ENCODE results near the gene LCOR.
"Not testable (repeated sequence)": the region's sequence is repeated elsewhere in the genome, so short reads cannot be mapped to it uniquely, and the experiment has no call there.

The LCOR gene

DNA sequence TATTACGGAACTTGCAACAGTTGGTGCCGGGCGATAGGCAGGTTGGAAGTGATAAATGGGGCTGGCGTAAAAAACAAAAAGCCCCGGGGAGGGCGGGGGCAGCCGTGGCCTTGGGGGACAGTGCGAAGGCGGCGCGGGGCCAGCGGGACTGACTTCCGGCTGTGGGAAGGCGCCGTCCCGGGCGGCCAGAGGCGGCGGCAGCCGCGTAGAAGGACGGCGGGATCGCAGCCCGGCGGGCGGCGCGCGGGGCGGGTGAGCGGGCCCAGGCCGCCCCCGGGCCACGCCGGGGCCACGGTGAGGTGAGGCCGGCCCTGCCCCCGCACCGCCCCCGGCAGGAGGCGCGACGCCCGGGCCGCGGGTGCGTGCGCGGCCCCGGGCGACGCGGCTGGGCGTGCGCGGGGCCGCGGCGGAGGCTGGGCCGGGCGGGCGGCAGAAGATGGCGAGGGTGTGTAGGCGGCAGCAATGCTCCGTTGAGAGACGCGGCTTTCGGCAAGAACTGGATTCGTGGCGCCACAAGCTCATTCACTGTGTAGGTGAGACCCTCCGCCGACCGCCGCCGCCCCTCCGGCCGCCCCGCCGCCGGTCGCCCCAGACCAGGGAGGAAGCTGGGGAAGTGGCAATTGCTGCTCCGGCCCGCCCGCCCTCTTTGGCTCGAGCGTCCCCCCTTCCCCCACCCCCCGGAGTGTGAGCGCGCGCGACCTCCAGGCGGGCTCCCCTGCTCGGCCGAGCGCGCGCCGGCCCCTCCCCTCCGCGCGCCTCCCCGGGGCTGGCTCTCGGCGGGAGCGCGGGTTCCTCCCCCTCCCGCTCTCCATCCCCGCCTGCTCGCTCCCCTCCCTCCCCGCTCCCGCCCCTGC is at the start of gene LCOR:
LCOR (plus strand) TSS at position 432 of the 854 bp plus-strand sequence. CDS start 116,760 bp downstream, outside the sequence.
- DNase-seq (ENCODE audit: low spot score) = peak; percentile 98

DNA sequence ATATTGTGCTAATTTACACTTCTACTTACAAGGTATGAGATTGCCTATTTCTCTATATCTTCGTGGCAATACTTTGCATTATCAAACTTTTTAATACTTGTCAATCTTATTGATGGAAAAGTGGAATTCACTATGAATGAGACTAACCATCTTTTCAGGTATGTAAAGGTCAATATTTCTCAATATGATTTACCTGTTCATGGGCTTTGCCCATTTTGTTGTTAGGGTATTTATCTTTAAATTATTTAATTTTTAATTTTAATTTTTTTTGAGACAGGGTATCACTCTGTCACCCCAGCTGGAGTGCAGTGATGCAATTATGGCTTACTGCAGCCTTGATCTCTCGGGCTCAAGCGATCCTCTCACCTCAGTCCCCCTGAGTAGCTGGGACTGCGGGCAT is 47.8 kb upstream of the LCOR start:
- no peak for DNase-seq (ENCODE audit: low spot score)

DNA sequence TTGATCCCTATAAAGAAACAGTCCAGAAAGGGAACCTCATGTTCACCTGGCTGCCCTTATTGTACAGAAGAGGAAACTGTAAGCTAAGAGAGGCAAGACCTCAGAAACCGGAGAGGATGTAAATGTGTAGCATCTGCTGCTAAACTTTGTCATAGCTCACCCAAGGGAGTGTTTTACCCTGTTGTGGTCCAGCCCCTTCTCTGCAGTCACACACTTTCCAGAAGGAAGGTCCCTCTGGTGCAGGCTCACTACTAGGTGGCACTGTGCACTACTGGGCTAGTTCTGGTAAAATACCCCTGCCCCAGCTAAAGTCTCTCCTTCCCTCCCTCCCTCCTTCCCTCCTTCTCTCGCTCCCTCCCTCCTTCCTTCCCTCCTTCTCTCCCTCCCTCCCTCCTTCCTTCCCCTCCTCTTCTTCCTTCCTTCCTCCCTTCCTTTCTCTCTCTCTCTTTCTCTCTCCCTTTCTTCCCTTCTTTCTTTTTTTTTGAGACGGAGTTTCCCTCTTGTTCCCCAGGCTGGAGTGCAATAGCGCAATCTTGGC is 42.5 kb upstream of the LCOR start:
- peak; percentile 55 for DNase-seq (ENCODE audit: low spot score)

DNA sequence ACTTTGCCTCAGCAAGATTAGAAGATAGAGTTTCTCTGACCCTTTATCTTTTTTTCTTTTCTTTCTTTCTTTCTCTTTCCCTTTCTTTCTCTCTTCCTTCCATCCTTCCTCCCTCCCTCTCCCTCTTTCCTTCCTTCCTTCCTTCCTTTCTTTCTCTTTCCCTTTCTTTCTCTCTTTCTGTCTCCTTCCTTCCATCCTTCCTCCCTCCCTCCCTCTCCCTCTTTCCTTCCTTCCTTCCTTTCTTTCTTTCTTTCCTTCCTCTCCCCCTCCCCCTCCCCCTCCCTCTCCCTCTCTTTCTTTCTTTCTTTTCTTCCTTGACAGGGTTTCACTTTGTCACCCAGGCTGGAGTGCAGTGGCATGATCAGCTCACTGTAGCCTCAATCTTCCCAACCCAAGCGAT is 40.2 kb upstream of the LCOR start:
- DNase-seq (ENCODE audit: low spot score) = no peak

DNA sequence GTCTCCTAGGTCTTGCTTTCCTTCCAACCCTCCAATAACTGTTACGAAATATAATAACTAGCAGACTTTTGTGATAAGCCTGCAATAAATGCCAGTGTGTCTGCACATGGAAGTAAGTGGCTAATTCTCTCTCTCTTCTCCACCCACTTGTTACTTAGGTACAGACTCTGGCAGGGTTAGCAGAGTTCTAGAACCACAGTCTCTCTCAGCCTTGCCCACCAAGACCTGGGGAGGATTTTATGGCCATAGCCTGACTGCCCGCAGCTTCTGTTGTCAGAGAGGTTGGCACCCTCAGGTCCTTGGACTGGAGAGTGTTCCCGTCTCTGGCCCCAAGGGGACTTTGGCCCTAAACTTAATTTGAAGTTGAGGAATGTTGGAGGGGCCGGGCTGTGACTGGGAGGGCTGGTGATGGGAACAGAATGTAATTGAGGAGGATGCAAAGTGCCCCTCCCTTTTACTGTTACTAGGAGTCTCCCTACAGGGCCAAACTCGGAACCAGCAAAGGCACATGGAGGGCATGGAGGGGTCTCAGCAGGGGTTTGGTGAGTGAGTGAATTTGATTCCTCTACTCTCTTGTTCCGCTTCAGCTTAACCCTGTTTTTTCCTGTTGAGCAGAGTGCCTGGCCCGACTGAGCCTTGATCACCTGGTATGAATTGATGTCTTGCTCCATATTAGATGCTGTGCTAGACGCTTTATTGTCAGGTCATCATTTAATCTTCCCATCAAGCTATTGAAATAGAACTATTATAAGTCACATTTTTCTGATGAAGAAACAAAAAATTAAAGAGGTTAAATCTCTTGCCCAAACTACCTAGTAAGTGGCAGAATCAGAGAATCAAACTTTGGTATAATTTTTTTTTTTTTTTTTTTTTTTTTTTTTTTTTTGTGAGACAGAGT is 37.0 kb upstream of the LCOR start:
- DNase-seq (ENCODE audit: low spot score) = peak; percentile 29

DNA sequence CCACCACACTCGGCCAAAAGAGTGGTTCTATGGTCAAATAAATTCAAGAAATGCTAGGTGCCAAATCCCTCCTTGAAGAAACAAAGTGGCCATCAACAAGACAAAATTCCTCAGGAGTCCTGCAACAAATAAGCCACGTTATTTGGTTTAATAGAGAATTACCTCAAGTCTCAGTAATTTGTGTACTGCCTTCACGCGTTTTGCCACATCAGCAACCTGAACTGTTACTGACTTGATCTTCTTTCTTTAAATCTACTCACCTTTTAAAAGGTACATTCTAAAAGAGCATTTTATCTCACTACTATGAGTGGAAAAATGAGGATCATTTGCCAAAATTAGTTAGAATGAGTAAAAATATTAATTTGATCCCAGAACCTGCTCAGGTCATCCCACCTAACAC is 34.6 kb upstream of the LCOR start:
- DNase-seq (ENCODE audit: low spot score) = no peak

DNA sequence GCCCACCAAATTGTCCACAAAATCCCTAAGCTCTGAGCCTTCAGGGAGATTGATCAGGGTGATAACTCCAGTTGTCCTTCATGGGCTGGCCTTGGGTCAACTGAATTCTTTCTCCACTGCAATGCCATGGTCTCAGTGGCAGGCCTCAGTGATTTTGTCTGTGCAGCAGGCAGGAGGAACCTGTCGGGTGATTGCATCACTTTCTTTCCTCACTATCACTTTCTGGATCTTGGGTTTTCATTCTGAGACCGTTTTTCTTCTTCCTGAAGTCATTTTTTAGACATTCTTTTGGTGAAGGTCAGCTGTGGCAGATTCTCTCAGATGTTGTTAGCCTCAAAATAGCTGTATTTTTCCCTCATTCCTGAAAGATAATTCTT is 28.8 kb upstream of the LCOR start:
- no peak for DNase-seq (ENCODE audit: low spot score)

DNA sequence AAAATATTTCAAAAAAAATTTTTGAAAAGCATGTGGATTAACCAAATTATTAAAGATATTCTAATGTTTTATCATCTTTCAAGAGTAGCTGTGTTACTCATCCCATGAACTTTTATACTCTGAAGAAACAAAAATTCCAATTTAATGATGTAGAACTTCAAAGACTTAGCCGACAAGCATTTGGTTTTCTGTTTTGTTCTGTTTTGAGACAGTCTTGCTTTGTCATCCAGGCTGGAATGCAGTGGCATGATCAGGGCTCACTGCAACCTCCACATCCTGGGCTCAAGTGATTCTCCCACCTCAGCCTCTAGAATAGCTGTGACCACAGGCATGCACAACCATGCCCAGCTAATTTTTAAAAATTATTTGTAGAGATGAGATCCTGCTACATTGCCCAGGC is 17.8 kb upstream of the LCOR start:
- no peak for DNase-seq (ENCODE audit: low spot score)

DNA sequence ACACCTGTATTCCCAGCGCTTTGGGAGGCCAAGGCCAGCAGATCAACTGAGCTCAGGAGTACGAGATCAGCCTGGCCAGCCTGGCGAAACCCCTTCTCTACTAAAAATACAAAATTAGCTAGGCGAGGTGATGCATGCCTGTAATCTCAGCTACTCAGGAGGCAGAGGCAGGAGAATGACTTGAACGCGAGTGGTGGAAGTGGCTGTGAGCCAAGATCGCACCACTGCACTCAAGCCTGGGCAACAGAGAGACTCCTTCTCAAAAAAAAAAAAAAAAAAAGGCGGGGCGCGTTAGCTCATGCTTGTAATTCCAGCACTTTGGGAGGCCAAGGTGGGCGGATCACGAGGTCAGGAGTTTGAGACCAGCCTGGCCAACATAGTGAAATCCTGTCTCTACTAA is 13.1 kb upstream of the LCOR start:
- DNase-seq (ENCODE audit: low spot score) = not testable (repeated sequence)

DNA sequence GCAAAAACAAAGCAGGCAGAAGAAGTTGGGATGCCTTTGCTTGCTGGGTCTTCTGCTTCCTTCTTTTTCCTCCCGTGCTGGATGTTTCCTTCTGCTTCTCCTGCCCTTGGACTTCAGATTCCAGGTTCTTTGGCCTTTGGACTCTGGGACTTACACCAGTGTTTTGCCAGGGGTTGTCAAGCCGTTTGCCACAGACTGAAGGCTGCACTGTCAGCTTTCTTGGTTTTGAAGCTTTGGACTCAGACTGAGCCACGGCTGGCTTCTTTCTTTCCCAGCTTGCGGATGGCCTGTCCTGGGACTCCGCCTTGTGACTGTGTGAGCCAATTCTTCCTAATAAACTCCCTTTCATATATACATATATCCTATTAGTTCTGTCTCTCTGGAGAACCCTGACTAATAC is 11.3 kb upstream of the LCOR start:
- DNase-seq (ENCODE audit: low spot score) = no peak

DNA sequence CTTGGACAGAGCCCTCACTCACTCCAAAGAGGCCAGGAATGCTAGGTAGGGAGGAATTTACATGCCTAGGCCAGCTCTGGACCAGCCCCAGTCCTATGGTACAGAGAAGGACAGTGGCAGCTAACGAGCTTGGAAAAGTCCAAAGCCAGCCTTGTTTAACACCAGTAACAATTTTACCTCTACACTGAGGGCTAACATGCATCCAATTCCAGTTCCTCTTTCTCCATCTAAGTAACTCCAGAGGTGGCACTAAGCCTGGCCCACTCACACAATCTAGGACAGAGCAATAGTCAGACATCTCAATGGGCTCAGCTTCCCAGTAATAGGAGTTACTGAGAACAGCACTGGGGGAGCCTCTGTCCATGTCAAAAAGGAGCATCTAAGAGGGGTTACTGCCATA is 5.7 kb upstream of the LCOR start:
- DNase-seq (ENCODE audit: low spot score) = no peak

DNA sequence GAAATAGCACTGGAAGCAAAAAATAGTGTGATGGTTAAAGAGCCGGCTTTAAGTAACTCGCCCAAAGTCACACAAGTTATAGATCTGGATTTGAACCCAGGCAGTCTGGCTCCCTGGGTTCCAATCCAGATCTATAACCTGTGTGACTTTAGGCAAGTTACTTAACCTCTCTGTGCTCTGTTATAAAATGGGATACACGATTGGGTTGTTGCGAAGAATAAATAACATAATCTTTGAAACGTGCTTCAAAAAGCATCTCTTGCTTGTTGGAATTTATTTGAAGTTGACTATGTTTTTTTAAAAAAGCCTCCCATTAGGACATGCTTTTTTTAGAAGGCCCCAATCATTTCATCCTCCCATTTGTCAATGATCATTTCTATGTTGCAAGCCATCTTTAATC is 3.5 kb upstream of the LCOR start:
- no peak for DNase-seq (ENCODE audit: low spot score)

DNA sequence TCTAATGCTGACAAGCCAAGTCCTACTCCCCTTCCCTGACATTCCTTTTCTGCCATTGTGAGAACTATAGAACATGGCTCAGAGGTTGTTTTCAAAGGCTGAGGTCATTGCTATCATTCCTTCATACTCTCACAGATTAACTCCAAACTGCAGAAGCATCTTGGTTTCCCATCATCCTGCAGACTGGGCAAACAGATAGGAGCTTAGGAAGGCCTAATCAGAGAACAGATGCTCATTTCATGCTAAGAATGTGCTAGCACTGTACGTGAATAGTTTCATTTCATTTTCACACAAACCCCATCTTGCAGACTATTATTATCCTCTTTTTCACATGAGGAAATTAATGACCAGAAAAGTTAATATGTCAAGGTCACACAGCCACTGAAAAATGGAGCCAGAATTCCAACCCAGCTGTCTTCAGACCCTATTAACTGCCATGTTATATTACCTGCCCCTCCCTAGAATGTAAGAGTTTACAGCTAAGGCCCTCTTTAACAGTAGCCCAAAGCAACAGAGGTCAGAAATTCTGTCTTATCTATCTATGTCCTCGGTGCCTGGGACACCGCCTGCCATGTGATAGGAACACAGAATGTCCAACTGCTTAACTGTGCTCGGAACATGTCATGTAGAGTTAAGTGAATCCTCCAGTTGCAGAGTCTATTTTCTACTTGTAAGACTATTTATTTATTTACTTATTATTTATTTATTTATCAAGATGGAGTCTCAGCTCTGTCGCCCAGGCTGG is 2.9 kb upstream of the LCOR start:
- no peak for DNase-seq (ENCODE audit: low spot score)

DNA sequence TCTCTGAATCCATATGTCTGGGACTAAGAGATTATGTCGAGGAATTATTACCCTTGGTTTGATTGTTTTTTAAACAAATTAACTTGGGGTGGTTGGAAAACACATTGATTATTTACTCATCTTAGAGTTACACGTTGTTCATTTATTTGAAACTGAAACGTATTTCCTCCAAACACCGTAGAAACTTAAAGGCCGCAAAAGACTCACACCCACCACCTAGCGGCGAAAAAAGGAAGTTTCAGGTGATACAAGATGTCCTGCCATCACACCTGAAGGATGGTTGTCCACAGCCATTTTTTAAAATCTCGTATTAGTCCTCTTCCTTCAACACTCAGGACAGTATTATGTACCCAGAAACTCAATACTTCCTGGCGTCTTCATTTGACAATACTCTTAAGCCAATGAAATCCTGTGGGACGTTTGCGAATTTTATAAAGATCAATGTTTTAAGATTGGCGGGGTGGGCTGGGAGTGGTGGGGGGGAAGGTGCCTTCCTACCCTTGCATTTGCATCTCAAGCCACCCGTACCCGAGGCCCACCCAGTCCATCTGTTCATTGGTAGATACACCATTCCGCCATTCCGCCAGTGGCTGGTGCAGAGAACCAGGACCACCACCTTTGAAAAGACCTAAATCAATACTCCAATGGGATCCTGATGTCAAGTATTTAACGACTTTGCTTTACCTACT is 1.4 kb upstream of the LCOR start:
- DNase-seq (ENCODE audit: low spot score) = peak; percentile 67

DNA sequence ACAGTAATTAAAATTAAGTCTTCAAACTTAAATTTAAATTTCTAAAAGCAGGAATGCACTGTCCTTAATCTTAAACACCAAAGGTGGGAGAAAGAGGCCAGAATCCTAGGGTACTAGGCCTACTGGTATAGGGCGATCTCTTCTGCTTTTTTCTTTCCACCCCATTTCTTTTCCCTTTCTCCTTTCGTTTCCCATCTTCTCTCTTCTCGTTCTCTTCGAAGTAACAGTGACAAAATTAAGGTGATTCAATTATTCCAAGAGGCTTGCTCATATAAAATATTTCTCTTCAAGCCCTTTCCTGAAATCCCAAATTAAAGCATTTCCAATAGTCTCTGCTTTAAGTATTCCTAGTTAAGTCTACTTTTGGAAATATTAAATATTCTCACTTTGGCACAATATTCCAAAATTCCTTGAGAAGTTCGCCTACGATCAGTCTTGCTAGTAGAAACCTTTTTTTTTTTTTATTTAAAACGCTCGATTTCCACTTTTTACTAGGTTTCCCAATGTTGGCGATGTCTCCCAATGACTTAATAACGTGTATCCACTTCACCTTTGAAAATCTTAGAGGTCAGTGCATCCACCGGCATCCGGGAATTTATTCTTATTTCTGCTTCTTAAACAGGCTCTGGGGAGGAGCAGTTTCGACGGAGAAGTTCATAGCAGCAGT is 765 bp upstream of the LCOR start:
- no peak for DNase-seq (ENCODE audit: low spot score)

DNA sequence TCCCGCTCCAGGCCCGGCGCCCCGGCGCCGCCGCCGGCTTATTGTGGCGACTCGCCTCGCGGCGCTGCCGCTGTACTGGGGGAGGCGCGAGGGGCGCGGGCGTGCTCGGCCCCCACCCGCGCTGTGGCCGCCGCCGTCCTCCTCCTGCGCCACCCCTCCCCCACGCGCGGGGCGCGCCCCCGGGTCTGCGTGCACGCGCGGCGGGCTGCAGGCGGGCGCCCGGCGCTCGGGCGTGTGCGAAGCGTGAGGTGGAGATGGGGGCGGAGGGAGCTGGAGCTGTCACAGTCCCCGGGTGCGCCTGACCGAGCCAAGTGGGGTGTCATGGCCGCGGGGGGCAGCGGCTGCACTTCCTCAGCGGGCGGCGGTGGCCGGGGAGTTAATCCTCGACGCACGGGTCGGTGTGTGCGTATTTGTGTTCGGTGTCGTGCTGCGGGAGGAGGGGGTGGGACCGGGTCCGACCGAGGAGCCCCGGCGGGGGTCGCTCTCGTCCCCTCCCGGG is 672 bp downstream of the LCOR start:
- DNase-seq (ENCODE audit: low spot score) = peak; percentile 90

DNA sequence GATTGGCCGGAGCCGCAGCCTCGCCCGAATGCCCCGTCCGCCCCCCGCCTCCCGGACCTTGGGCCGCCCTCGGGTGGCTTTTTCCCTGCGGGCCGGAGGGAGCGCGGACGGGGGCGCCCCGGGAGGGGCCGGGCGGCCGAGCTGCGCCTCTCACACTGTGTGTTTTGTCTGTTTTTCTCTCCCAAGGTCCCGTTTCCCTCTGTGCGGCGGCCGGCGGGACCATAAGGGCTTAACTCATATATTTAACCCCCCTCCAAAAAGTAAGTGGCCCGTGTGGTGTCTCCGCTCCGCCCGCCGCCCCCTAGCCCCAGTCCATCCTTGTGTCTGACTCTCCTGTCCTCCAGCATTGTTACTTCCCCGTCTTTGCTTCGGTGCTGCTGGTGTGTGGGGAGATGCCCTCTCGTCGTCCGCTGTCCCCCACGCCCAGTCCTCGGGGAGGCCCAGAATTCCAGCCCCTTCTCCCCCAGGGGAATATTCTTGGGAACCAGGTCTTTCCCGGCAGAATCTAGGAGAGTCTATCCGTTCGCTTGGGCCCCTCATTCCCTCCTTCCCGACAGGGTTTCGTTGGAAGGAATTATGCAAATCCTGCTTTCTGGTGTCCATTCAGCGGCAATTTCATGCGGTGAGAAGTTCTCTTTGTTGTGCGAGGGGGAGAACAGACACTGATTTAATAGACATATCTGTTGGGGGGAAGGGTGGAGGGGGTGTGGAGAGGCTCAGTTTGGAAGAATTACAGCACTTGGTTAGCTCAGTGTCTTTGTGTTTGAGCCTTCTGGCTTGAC is 1.3 kb downstream of the LCOR start:
- DNase-seq (ENCODE audit: low spot score) = peak; percentile 15

DNA sequence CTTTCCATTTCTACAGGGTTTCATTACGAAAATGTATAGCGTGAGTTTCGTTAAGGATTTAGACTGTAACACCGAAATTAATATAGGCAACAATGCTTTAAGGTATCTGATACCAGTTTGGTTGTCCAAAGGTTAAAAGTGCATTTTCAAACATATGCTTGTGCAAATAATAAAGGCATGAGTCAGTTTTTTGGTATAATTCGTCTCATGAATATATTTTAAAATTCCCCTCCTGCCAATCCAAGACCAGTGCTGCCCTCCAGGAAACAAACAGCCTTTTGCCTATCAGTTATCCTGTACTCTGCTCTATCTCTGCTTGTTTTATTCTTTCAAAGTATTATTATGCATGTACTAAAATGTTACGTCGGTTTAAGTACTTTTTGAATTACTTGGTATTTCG is 2.0 kb downstream of the LCOR start:
- DNase-seq (ENCODE audit: low spot score) = no peak

DNA sequence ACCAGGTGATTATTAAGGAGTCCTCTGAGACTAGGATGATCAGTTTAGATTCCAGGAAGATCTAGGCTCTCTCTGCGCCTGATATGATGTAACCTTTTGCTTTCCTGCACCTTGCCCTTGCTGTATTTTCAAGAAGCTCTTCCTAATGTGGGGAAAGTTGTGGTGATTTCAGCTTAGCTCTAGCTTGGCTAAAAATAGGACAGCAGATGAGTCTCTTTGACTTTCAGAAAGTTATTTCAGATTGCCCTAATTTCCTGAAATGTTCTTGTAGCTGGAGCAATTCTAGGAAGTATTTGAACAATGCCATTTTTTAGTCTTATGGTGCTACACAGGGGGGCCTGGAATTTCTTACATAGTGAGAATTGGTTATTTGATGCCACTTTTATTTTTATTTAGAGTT is 3.8 kb downstream of the LCOR start:
- DNase-seq (ENCODE audit: low spot score) = no peak

DNA sequence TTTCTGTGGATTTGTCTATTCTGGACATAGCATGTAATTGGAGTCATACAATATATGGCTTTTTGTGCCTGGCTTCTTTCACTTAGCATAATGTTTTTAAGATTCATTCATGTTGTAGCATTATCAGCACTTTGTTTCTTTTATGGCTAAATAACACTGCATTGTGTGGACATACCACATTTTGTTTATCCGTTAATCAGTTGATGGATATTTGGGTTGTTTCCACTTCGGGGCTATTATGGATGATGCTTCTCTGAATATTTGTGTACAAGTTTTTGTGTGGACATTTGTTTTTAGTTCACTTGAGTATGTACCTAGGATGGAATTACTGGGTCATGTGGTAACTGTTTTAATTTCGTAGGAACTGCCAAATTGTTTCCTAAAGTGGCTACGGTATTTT is 6.4 kb downstream of the LCOR start:
- no peak for DNase-seq (ENCODE audit: low spot score)
